ENCODE data around the gene PROZ. TPM values are rescaled to one million over a fixed set of nuclear protein-coding genes. Genes with fewer than 3 reads are reported as not detected.

The PROZ gene
- total RNA-seq, 4 donors from 2014 or later, result not detected

DNA sequence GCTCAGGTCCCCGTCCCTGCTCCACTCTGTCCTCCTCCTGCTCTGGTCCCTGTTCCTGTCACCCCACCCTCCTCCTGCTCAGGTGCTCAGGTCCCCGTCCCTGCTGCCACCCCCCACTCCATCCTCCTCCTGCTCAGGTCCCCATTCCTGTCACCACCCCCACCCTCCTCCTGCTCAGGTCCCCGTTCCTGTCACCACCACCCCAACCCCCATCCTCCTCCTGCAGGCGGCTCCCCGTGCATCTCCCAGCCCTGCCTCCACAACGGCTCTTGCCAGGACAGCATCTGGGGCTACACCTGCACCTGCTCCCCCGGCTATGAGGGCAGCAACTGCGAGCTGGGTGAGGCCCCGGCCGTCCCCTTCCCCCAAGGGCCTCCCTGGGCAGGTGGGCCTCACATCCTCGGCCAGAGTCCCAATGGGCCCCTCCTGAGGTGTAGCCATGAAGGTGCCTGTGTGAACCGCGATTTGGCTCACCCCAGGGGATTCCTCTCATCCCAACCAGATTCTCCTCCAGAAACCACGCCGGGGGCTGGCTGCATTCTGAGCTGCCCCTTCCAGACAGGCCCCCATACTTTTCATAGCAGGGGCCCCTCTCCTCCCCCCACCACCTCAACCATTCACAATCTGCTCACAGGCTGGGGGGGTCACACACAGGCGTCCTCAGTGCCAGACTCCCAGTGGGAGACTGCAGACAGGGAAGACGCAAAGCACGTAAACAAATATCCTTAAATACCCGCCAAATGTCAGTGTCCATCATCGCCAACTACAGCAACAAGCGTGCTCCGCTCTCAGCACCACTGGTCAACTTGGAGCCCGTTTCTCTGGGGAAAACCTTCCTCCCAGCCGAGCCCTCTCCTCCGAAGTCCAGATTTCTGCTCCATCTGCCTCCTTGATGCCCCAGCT lies 4.6 kb downstream of the PROZ start:
- Histone ChIP-seq H3K36me3 (peaks cover 0 to 8% (median 0%) of the 10 kb centered on the region in 3 donors), H3K4me3 (no peak overlapping the region), H3K27me3 (peaks cover 0 to 53% of the 10 kb centered on the region in 2 donors), H3K4me1 (no peaks in the 10 kb centered on the region), H3K9me3 (peaks cover 0 to 3% (median 0%) of the 10 kb centered on the region in 4 donors), H3K27ac (no peak overlapping the region)
- TF ChIP-seq, protein P1, sequence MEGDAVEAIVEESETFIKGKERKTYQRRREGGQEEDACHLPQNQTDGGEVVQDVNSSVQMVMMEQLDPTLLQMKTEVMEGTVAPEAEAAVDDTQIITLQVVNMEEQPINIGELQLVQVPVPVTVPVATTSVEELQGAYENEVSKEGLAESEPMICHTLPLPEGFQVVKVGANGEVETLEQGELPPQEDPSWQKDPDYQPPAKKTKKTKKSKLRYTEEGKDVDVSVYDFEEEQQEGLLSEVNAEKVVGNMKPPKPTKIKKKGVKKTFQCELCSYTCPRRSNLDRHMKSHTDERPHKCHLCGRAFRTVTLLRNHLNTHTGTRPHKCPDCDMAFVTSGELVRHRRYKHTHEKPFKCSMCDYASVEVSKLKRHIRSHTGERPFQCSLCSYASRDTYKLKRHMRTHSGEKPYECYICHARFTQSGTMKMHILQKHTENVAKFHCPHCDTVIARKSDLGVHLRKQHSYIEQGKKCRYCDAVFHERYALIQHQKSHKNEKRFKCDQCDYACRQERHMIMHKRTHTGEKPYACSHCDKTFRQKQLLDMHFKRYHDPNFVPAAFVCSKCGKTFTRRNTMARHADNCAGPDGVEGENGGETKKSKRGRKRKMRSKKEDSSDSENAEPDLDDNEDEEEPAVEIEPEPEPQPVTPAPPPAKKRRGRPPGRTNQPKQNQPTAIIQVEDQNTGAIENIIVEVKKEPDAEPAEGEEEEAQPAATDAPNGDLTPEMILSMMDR (IDR thresholded peaks at IDR 0.05), result no peak
- TF ChIP-seq EP300 (IDR thresholded peaks at IDR 0.05) (no peak), POLR2A (IDR thresholded peaks at IDR 0.05) (no peak)
- no peak for DNase-seq (ENCODE audit: low spot score in 2 of 2)
- WGBS, 2 donors, result 33 to 42% methylated on average over 19 to 25 of the region's 25 CpGs

- peaks cover 0 to 38% of the 10 kb centered on the region in 2 donors for H3K27me3 ChIP-seq
- H3K4me1 ChIP-seq, result no peaks in the 10 kb centered on the region
- peaks cover 0 to 20% (median 0%) of the 10 kb centered on the region in 3 donors for H3K36me3 ChIP-seq
- peaks cover 0 to 5% (median 0%) of the 10 kb centered on the region in 4 donors for H3K9me3 ChIP-seq
- DNase-seq (ENCODE audit: low spot score in 2 of 2), result no peak
- WGBS, 2 donors, result 72 to 74% methylated on average over 4 to 12 of the region's 12 CpGs
- TF ChIP-seq, protein P1 (IDR thresholded peaks at IDR 0.05), result no peak
- TF ChIP-seq POLR2A (IDR thresholded peaks at IDR 0.05) (no peak), EP300 (IDR thresholded peaks at IDR 0.05) (no peak)
- H3K4me3 ChIP-seq, result no peak overlapping the region
- no peak overlapping the region for H3K27ac ChIP-seq
These were observed 6.0 kb downstream of the PROZ start for GRCh38 chr13:113164492-113164891.

DNA sequence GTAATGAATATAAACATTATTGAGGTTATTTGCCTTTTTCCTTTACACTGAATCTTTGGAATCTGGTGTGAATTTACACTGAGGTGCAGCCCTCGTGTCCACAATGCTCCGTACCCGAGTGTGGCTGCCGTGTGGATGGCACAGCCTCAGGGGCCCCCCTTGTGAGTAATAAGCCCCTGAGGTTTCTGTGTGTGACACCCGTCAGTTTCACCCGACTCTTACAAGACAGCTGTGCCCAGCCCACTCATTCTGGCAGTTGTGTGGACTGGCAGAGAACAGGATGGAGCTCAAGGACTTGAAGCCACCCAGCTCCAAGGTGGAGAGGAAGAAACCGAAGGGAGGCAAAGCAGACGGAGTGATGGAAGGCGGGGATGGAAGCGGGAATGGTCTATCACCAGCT lies 7.8 kb downstream of the PROZ start:
- no peak for DNase-seq (ENCODE audit: low spot score in 2 of 2)
- 88 to 90% methylated on average over 10 of the region's 10 CpGs for WGBS, 2 donors
- no peak for TF ChIP-seq POLR2A (IDR thresholded peaks at IDR 0.05)
- TF ChIP-seq EP300 (IDR thresholded peaks at IDR 0.05), result no peak
- TF ChIP-seq, protein P1 (IDR thresholded peaks at IDR 0.05), result no peak
- H3K27me3 ChIP-seq, result peaks cover 0 to 21% of the 10 kb centered on the region in 2 donors
- H3K9me3 ChIP-seq, result peaks cover 0 to 5% (median 0%) of the 10 kb centered on the region in 4 donors
- H3K27ac ChIP-seq, result no peak overlapping the region
- no peak overlapping the region for H3K4me3 ChIP-seq
- no peaks in the 10 kb centered on the region for H3K4me1 ChIP-seq
- peaks cover 0 to 35% (median 0%) of the 10 kb centered on the region in 3 donors for H3K36me3 ChIP-seq

DNA sequence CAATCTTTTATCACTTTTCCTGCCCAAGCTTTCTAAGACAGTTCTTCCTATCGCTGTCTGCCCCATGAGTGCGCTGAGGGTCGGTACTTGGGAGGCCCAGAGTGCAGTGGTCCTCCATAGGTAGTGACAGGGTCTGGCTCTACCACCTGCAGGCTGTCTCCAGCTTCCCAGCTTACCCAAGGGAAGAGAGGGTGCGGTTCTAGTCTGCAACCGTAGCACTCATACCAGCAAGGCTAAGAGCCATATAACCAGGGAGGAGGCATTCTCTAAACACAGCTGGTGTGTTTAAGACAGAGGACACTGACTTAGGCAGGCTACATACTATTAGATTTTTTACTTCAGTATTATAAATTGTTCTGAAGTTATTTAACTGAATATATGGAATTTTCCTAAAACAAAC lies 8.2 kb downstream of the PROZ start:
- H3K9me3 ChIP-seq, result peaks cover 0 to 5% (median 0%) of the 10 kb centered on the region in 4 donors
- H3K27me3 ChIP-seq, result peaks cover 0 to 17% of the 10 kb centered on the region in 2 donors
- TF ChIP-seq, protein P1 (IDR thresholded peaks at IDR 0.05), result no peak
- TF ChIP-seq POLR2A (IDR thresholded peaks at IDR 0.05) (no peak), EP300 (IDR thresholded peaks at IDR 0.05) (no peak)
- 83 to 92% methylated on average over 5 of the region's 5 CpGs for WGBS, 2 donors
- peaks cover 0 to 39% (median 4%) of the 10 kb centered on the region in 3 donors for H3K36me3 ChIP-seq
- DNase-seq (ENCODE audit: low spot score in 2 of 2), result no peak
- no peak overlapping the region for H3K27ac ChIP-seq
- no peak overlapping the region for H3K4me3 ChIP-seq
- H3K4me1 ChIP-seq, result no peaks in the 10 kb centered on the region

DNA sequence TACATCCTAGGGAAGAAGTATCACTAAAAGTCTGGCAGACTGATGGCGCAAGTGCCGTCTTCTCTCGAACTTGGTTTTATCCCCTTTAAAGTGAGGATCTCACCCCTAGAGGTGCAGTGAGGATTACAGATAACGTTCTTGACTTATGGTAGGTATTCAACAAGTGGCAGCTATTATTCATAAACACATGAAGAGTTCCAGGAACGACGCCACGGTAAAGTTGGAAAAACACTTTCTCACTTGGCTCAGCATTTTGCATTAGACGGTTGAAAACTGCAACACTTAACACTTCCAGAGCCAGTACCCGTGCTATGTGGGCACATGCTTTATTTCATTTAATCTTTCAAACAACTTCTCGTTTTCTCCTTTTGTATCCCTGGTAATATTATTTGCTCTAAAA lies 8.7 kb downstream of the PROZ start:
- no peak for DNase-seq (ENCODE audit: low spot score in 2 of 2)
- Histone ChIP-seq H3K4me3 (no peak overlapping the region), H3K9me3 (peaks cover 0 to 5% (median 0%) of the 10 kb centered on the region in 4 donors), H3K27ac (no peak overlapping the region), H3K4me1 (no peaks in the 10 kb centered on the region), H3K36me3 (peaks cover 0 to 44% (median 5%) of the 10 kb centered on the region in 3 donors), H3K27me3 (peaks cover 0 to 17% of the 10 kb centered on the region in 2 donors)
- TF ChIP-seq, protein P1 (IDR thresholded peaks at IDR 0.05), result no peak
- TF ChIP-seq EP300 (IDR thresholded peaks at IDR 0.05), result no peak
- TF ChIP-seq POLR2A (IDR thresholded peaks at IDR 0.05), result no peak
- 94% methylated on average over 10 of the region's 10 CpGs for WGBS, 2 donors
